HCT116 (cell line): ENCODE measurements around the gene BCR.

Source experiments
- CTCF ChIP-seq, 3 experiments: fragments of 200-600 bp in 1 of 3; sonication (generic) in 1 of 3; IDR thresholded peaks in 2 of 3; conservative IDR thresholded peaks in 1 of 3; 2 replicates each; pipeline ENCODE4 v1.5.1; 2012 to 2017; ENCODE audit warnings: low read depth in 2 of 3, low read length in 2 of 3, antibody characterized with exemption in 1 of 3, borderline replicate concordance in 1 of 3, control low read depth in 1 of 3, mild to moderate bottlenecking in 1 of 3, mixed read lengths in 1 of 3, mixed run types in 1 of 3, moderate library complexity in 1 of 3; ENCODE audit not compliant: insufficient read depth in 1 of 3
- POLR2A ChIP-seq: IDR thresholded peaks from 2 replicates; pipeline ENCODE4 v1.7.0; 2011; ENCODE audit warnings: borderline replicate concordance; ENCODE audit not compliant: insufficient read depth, insufficient read length; ENCODE audit errors: extremely low read depth
- POLR2AphosphoS5 ChIP-seq: IDR thresholded peaks from 2 replicates; pipeline ENCODE4 v1.6.1; 2011; ENCODE audit warnings: mild to moderate bottlenecking, low read depth, low read length, moderate library complexity

GRCh38 chr22:23219822-23220484, 39.6 kb downstream of the BCR start:
- no peak for TF ChIP-seq POLR2A
- no peak for TF ChIP-seq POLR2AphosphoS5
- TF ChIP-seq CTCF (IDR thresholded peaks at IDR 0.05 in 2 of 3, conservative IDR thresholded peaks at IDR 0.05 in 1 of 3; ENCODE audit: borderline replicate concordance in 1 of 3, insufficient read depth in 1 of 3, low read depth in 2 of 3, low read length in 2 of 3): no peak
